PFSK-1 (cell line): ENCODE data around the gene RUNX2.

Experiments
- POLR2AphosphoS5 ChIP-seq: IDR thresholded peaks from 2 replicates; pipeline ENCODE4 v1.6.1; 2012; ENCODE audit warnings: low read depth, mild to moderate bottlenecking, control low read depth, low read length, moderate library complexity
- SIN3A ChIP-seq: IDR thresholded peaks from 2 replicates; pipeline ENCODE4 v1.6.1; 2012; ENCODE audit warnings: mild to moderate bottlenecking, low read length, moderate library complexity, borderline replicate concordance; ENCODE audit not compliant: insufficient read depth

- TF ChIP-seq POLR2AphosphoS5 (no peak), SIN3A (no peak)
Observed at GRCh38 chr6:45466686-45467085, 138.6 kb downstream of the RUNX2 start.
